HCT116 (cell line): ENCODE data around the gene STIL. TPM values are rescaled to one million over a fixed set of nuclear protein-coding genes. Genes with fewer than 3 reads are reported as not detected.

Source experiments
- ATAC-seq: fragments of 200-7000 bp; cut with Tn5 transposase; 2 replicates; pipeline ENCODE4 v1.9.1; 2020; ENCODE audit warnings: mild to moderate bottlenecking, moderate library complexity
- BruUV-seq: library from RNA; stranded (reverse); fragments of 400-500 nt; replicated peaks from 2 replicates; lab custom pipeline; 2021; lab: Mats Ljungman, UMichigan
- CTCF ChIA-PET: fragments of 300-600 bp; sonication (Branson Sonifier 250); formaldehyde crosslinking; loops from one replicate; lab custom pipeline; 2021; ENCODE audit warnings: antibody characterized with exemption; lab: Charles Lee
- POLR2A ChIA-PET: fragments of 300-600, 350-600 bp; sonication (Branson Sonifier 250); formaldehyde crosslinking; loops from one replicate; lab custom pipeline; 2021; ENCODE audit warnings: antibody characterized with exemption; lab: Charles Lee
- RAD21 ChIA-PET, 2 experiments: fragments of 300-600 bp; sonication (Branson Sonifier 250); formaldehyde crosslinking; loops; one replicate each; lab custom pipeline; 2023; ENCODE audit warnings: low total read pairs in 2 of 2; ENCODE audit not compliant: uncharacterized antibody in 2 of 2, unreplicated experiment in 2 of 2, low non-redundant PET in 1 of 2; lab: Charles Lee
- DNase-seq: peaks from one replicate; pipeline ENCODE4 v3.0.0-alpha.2; 2010; ENCODE audit warnings: low read depth, low spot score
- H2AFZ ChIP-seq: fragments of 200-600 bp; shearing (Covaris generic), sonication (generic); 2 replicates; pipeline ENCODE4 v1.6.1; 2017; ENCODE audit warnings: low read depth, mixed run types, mixed read lengths, antibody characterized with exemption, low read length; ENCODE audit not compliant: poor library complexity, severe bottlenecking
- H3K27ac ChIP-seq: 2 replicates; pipeline ENCODE4 v1.5.1; 2012; ENCODE audit warnings: low read depth, low read length
- H3K27me3 ChIP-seq: fragments of 200-600 bp; sonication (generic); 2 replicates; pipeline ENCODE4 v1.6.1; 2016; ENCODE audit warnings: mixed run types, low read length, mixed read lengths; ENCODE audit not compliant: insufficient read depth
- H3K36me3 ChIP-seq, 2 experiments: fragments of 200-500 bp in 1 of 2; fragments of 200-600 bp in 1 of 2; sonication (Bioruptor generic) in 1 of 2; sonication (generic) in 1 of 2; 2 replicates each; pipeline versions ENCODE4 v1.5.1 to v1.6.1; 2014 to 2016; ENCODE audit warnings: low read length in 2 of 2, inconsistent platforms in 1 of 2, mixed read lengths in 1 of 2, mixed run types in 1 of 2; ENCODE audit not compliant: insufficient read depth in 2 of 2, control insufficient read depth in 1 of 2
- H3K4me1 ChIP-seq, 2 experiments: fragments of 200-600 bp in 1 of 2; sonication (generic) in 1 of 2; 2 replicates each; pipeline versions ENCODE4 v1.5.1 to v1.6.1; 2012 to 2017; ENCODE audit warnings: low read length in 2 of 2, inconsistent platforms in 1 of 2, mild to moderate bottlenecking in 1 of 2, mixed read lengths in 1 of 2, mixed run types in 1 of 2, moderate library complexity in 1 of 2; ENCODE audit not compliant: insufficient read depth in 2 of 2, control insufficient read depth in 1 of 2
- H3K4me2 ChIP-seq: fragments of 200-600 bp; sonication (generic); 2 replicates; pipeline ENCODE4 v1.6.1; 2017; ENCODE audit warnings: mixed run types, low read length, mixed read lengths
- H3K4me3 ChIP-seq, 2 experiments: fragments of 200-600 bp in 1 of 2; sonication (generic) in 1 of 2; replicated peaks in 1 of 2; 2 replicates each; pipeline ENCODE4 v1.5.1; 2011 to 2016; ENCODE audit warnings: low read length in 2 of 2, control low read depth in 1 of 2, low read depth in 1 of 2, mild to moderate bottlenecking in 1 of 2, mixed read lengths in 1 of 2, mixed run types in 1 of 2
- H3K79me2 ChIP-seq: fragments of 200-600 bp; sonication (generic); 2 replicates; pipeline ENCODE4 v1.6.1; 2017; ENCODE audit warnings: mild to moderate bottlenecking, mixed run types, low read length, moderate library complexity, mixed read lengths; ENCODE audit not compliant: insufficient read depth
- H3K9ac ChIP-seq: fragments of 200-600 bp; sonication (generic); 2 replicates; pipeline ENCODE4 v1.6.1; 2016; ENCODE audit warnings: low read length, mixed read lengths
- H3K9me2 ChIP-seq: fragments of 200-600 bp; sonication (generic), shearing (Covaris generic); 2 replicates; pipeline ENCODE4 v1.6.1; 2017; ENCODE audit warnings: mixed run types, mild to moderate bottlenecking, moderate library complexity; ENCODE audit not compliant: insufficient read depth
- H3K9me3 ChIP-seq, 2 experiments: fragments of 200-500 bp in 1 of 2; fragments of 200-600 bp in 1 of 2; sonication (Bioruptor generic) in 1 of 2; sonication (generic) in 1 of 2; 2 replicates each; pipeline ENCODE4 v1.6.1; 2014 to 2017; ENCODE audit warnings: low read length in 2 of 2, mixed read lengths in 2 of 2, inconsistent platforms in 1 of 2, low read depth in 1 of 2, mild to moderate bottlenecking in 1 of 2, mixed run types in 1 of 2, moderate library complexity in 1 of 2; ENCODE audit not compliant: control insufficient read depth in 1 of 2, insufficient read depth in 1 of 2
- H4K20me1 ChIP-seq: fragments of 200-600 bp; sonication (generic), shearing (Covaris generic); 2 replicates; pipeline ENCODE4 v1.6.1; 2017; ENCODE audit warnings: mixed run types, mild to moderate bottlenecking, moderate library complexity; ENCODE audit not compliant: insufficient read depth
- CTCF ChIP-seq, 3 experiments: fragments of 200-600 bp in 1 of 3; sonication (generic) in 1 of 3; IDR thresholded peaks in 2 of 3; conservative IDR thresholded peaks in 1 of 3; 2 replicates each; pipeline ENCODE4 v1.5.1; 2012 to 2017; ENCODE audit warnings: low read depth in 2 of 3, low read length in 2 of 3, antibody characterized with exemption in 1 of 3, borderline replicate concordance in 1 of 3, control low read depth in 1 of 3, mild to moderate bottlenecking in 1 of 3, mixed read lengths in 1 of 3, mixed run types in 1 of 3, moderate library complexity in 1 of 3; ENCODE audit not compliant: insufficient read depth in 1 of 3
- EGR1 ChIP-seq: IDR thresholded peaks from 2 replicates; pipeline ENCODE4 v1.6.1; 2012; ENCODE audit warnings: low read depth
- ELF1 ChIP-seq: IDR thresholded peaks from 2 replicates; pipeline ENCODE4 v1.6.1; 2012; ENCODE audit warnings: low read depth, borderline replicate concordance
- FOSL1 ChIP-seq: IDR thresholded peaks from 2 replicates; pipeline ENCODE4 v1.6.1; 2012; ENCODE audit warnings: low read depth
- JUND ChIP-seq: IDR thresholded peaks from 2 replicates; pipeline ENCODE4 v1.6.1; 2012
- POLR2A ChIP-seq: IDR thresholded peaks from 2 replicates; pipeline ENCODE4 v1.7.0; 2011; ENCODE audit warnings: borderline replicate concordance; ENCODE audit not compliant: insufficient read depth, insufficient read length; ENCODE audit errors: extremely low read depth
- POLR2AphosphoS5 ChIP-seq: IDR thresholded peaks from 2 replicates; pipeline ENCODE4 v1.6.1; 2011; ENCODE audit warnings: mild to moderate bottlenecking, low read depth, low read length, moderate library complexity
- RAD21 ChIP-seq: IDR thresholded peaks from 2 replicates; pipeline ENCODE4 v1.6.1; 2012; ENCODE audit warnings: low read depth, mild to moderate bottlenecking
- SP1 ChIP-seq: IDR thresholded peaks from 2 replicates; pipeline ENCODE4 v1.6.1; 2012; ENCODE audit warnings: low read depth
- SRF ChIP-seq: IDR thresholded peaks from 2 replicates; pipeline ENCODE4 v1.6.1; 2012; ENCODE audit warnings: low read depth
- YY1 ChIP-seq: IDR thresholded peaks from 2 replicates; pipeline ENCODE4 v1.6.1; 2011; ENCODE audit warnings: low read length, low read depth, moderate library complexity, mild to moderate bottlenecking; ENCODE audit not compliant: insufficient replicate concordance; ENCODE audit errors: extremely low read depth
- ZFX ChIP-seq: fragments of 450-650 bp; IDR thresholded peaks from 2 replicates; pipeline ENCODE4 v1.6.1; 2017
- ZNF274 ChIP-seq: fragments of 200-500 bp; sonication (Bioruptor generic); IDR thresholded peaks from 2 replicates; pipeline ENCODE4 v1.6.1; 2014; ENCODE audit warnings: mild to moderate bottlenecking, low read depth, low read length, inconsistent platforms
- intact Hi-C: fragments of 100-400 bp; cut with micrococcal nuclease; formaldehyde crosslinking; loops from 2 replicates; pipeline ENCODE4 v1.10.0; 2022
- total RNA-seq: library from RNA; stranded (reverse); gene quantifications from one replicate; pipeline ENCODE4 v1.2.1, GENCODE V29; 2021; ENCODE audit not compliant: unreplicated experiment

Gene STIL
- total RNA-seq, 1 experiment from 2014 or later, result 34.4 TPM

DNA sequence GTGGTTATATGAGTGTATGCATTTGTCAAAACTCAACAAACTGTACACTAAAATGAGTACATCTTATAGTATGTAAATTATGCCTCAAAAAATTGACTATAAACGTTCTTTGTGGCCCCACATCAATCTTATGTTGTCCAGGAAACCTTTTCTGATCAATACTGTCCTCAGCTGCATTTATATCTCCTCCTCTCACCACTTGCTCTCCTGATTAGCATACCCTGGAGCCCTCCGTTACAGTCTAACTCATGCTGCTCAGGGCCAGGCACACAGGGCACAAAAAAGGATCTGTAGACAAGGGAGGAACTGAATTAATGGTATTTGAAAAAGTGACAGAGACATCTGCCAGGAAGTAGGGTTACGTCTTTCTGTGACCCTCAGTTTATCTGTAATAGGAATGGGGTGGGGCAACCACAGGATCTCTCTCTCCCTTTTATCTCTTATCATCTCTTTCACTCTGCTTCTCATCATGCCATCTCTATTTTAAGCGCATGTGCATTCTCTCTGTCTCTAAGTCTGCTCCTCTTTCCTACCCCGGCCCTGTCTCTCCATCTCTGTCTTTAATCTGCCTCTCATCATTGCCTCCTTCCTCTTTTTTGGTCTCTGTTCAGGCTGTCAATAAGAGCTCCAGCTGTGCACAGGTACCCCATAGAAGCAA lies 74.9 kb downstream of the STIL start:
- TF ChIP-seq FOSL1 (no peak), ELF1 (no peak), POLR2A (no peak), RAD21 (no peak), CTCF (IDR thresholded peaks at IDR 0.05 in 2 of 3, conservative IDR thresholded peaks at IDR 0.05 in 1 of 3; ENCODE audit: borderline replicate concordance in 1 of 3, insufficient read depth in 1 of 3, low read depth in 2 of 3, low read length in 2 of 3) (no peak), JUND (no peak), EGR1 (no peak)
- TF ChIP-seq, all 23 proteins: peak for 0
- Histone ChIP-seq H3K9me2 (no peaks in the 10 kb centered on the region), H3K9me3 (no peaks in the 10 kb centered on the region), H3K36me3 (no peaks in the 10 kb centered on the region), H3K4me1 (no peaks in the 10 kb centered on the region), H3K79me2 (no peaks in the 10 kb centered on the region), H3K4me3 (no peak overlapping the region), H3K4me2 (no peak overlapping the region), H3K27me3 (no peaks in the 10 kb centered on the region), H3K27ac (no peak overlapping the region), H3K9ac (no peak overlapping the region), H2AFZ (no peak overlapping the region), H4K20me1 (no peaks in the 10 kb centered on the region)
- intact Hi-C loops, result no loop called here
- no peak for DNase-seq
- ChIA-PET POLR2A (no interaction called here), CTCF (interaction anchor here (0.7 kb wide), 1 partner anchor 60 kb away, joined by 3 read pairs; no protein-coding TSS in a partner anchor), RAD21 (interaction anchor here in 1 of 2 experiments (0.7 kb wide), 1 partner anchor 59 kb away, joined by 3 read pairs; no protein-coding TSS in a partner anchor)
- ATAC-seq, result no peak
- BruUV-seq, result no TSS peak

DNA sequence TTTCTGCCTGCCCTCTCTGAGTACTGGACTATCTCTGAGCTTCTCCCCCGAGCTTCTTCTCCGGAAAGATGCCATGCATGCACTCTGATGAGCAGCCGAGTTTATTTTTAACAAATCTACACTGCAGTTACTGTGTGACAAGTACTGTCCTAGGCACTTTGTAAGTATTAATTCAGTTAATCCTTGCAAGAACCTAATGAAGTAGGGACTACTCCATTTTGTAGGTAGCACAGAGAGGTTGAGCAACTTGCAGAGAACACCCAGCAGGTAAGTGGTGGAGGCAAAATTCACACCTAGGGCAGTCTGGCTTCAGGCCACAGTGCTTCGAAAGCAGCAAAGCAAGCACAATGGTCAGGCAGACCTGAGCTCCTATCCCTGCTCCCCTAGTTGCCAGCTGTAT lies 78.1 kb downstream of the STIL start:
- no peaks in the 10 kb centered on the region for H3K27me3 ChIP-seq
- DNase-seq, result no peak
- H3K4me2 ChIP-seq, result no peak overlapping the region
- CTCF ChIA-PET, result no interaction called here
- H3K4me3 ChIP-seq, result no peak overlapping the region
- H3K9me2 ChIP-seq, result no peaks in the 10 kb centered on the region
- no TSS peak for BruUV-seq
- H3K9me3 ChIP-seq, result no peaks in the 10 kb centered on the region
- no peaks in the 10 kb centered on the region for H3K79me2 ChIP-seq
- H3K36me3 ChIP-seq, result no peaks in the 10 kb centered on the region
- H3K27ac ChIP-seq, result no peak overlapping the region
- POLR2A ChIA-PET, result no interaction called here
- no peak overlapping the region for H2AFZ ChIP-seq
- no peak overlapping the region for H3K9ac ChIP-seq
- intact Hi-C loops, result no loop called here
- H4K20me1 ChIP-seq, result no peaks in the 10 kb centered on the region
- no peak for ATAC-seq
- RAD21 ChIA-PET, result no interaction called here
- H3K4me1 ChIP-seq, result no peaks in the 10 kb centered on the region
- TF ChIP-seq ZNF274 (no peak), POLR2A (no peak), ELF1 (no peak), POLR2AphosphoS5 (no peak), ZFX (no peak), SRF (no peak), CTCF (IDR thresholded peaks at IDR 0.05 in 2 of 3, conservative IDR thresholded peaks at IDR 0.05 in 1 of 3; ENCODE audit: borderline replicate concordance in 1 of 3, insufficient read depth in 1 of 3, low read depth in 2 of 3, low read length in 2 of 3) (no peak), EGR1 (no peak), SP1 (no peak), YY1 (no peak)
